ENCODE measurements around the gene MYO5A.
"Not testable (repeated sequence)": the region's sequence is repeated elsewhere in the genome, so short reads cannot be mapped to it uniquely, and the experiment has no call there.

MYO5A gene

GRCh38 chr15:52556524-52557273, 28.0 kb upstream of the MYO5A start:
- DNase-seq (ENCODE audit: extremely low read depth, low read depth), result no peak
- TF ChIP-seq, protein P1, sequence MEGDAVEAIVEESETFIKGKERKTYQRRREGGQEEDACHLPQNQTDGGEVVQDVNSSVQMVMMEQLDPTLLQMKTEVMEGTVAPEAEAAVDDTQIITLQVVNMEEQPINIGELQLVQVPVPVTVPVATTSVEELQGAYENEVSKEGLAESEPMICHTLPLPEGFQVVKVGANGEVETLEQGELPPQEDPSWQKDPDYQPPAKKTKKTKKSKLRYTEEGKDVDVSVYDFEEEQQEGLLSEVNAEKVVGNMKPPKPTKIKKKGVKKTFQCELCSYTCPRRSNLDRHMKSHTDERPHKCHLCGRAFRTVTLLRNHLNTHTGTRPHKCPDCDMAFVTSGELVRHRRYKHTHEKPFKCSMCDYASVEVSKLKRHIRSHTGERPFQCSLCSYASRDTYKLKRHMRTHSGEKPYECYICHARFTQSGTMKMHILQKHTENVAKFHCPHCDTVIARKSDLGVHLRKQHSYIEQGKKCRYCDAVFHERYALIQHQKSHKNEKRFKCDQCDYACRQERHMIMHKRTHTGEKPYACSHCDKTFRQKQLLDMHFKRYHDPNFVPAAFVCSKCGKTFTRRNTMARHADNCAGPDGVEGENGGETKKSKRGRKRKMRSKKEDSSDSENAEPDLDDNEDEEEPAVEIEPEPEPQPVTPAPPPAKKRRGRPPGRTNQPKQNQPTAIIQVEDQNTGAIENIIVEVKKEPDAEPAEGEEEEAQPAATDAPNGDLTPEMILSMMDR (IDR thresholded peaks at IDR 0.05; ENCODE audit: low read depth, low read length), result no peak

- no peak for DNase-seq (ENCODE audit: extremely low read depth, low read depth)
- TF ChIP-seq, protein P1 (IDR thresholded peaks at IDR 0.05; ENCODE audit: low read depth, low read length), result no peak
Measured at GRCh38 chr15:52552303-52552702, 23.6 kb upstream of the MYO5A start.

DNA sequence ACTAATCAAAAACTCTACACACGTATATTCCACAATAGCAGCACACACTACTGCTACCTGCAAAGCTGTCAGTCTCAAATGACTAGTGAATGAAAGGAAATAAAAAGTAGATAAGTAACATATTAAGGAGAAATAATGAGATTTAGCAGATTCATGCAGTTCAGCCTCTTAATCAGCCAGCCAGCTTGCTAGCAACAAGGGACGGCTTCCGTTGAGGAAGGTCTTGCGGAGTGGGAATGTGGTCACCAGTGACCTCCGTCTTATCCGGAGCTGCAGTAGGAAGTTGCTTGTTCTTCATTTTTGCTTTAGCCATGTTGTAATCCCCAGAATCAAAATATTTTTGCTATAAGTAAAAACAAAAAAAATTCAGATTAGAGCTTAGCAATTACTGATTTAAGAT, 23.1 kb upstream of the MYO5A start:
- TF ChIP-seq, protein P1 (IDR thresholded peaks at IDR 0.05; ENCODE audit: low read depth, low read length), result no peak
- DNase-seq (ENCODE audit: extremely low read depth, low read depth), result no peak

- not testable (repeated sequence) for DNase-seq (ENCODE audit: extremely low read depth, low read depth)
Measured at GRCh38 chr15:52551186-52551585, 22.5 kb upstream of the MYO5A start.

DNA sequence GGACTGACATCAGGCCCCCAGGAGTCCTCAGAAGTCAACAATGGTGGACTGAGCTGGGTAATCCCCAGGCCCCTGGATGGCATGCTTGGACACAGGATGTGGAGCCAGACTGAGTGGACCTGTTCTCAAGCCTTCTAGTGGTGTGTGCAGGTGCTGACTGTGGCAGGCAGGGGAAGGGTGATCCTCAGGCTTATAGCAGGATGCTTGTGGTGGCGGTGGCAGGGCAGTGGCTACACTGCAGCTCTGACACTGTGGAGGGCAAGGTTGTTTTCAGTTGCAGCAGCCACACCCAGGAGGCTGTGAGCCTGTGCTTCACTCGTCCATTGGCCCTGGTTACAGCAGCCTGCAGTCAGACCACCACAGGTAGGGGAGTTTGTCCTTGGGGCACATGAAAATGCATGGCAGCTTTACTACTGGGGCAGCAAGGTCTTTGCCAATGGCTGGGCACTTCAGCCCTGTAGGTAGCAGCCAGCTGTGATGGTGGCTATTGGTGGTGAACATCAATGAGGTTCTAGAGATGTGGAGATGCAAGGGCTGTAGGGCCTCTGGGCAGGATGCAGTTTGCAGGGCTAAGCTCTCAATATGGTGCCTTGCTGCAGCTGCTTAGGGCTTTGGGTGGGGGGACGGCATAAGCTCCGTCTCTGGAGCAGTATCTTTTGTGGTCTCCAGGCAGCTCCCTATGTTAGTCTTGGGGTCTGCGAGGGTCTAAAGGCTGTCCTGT, 17.5 kb upstream of the MYO5A start:
- TF ChIP-seq, protein P1 (IDR thresholded peaks at IDR 0.05; ENCODE audit: low read depth, low read length), result no peak
- no peak for DNase-seq (ENCODE audit: extremely low read depth, low read depth)

DNA sequence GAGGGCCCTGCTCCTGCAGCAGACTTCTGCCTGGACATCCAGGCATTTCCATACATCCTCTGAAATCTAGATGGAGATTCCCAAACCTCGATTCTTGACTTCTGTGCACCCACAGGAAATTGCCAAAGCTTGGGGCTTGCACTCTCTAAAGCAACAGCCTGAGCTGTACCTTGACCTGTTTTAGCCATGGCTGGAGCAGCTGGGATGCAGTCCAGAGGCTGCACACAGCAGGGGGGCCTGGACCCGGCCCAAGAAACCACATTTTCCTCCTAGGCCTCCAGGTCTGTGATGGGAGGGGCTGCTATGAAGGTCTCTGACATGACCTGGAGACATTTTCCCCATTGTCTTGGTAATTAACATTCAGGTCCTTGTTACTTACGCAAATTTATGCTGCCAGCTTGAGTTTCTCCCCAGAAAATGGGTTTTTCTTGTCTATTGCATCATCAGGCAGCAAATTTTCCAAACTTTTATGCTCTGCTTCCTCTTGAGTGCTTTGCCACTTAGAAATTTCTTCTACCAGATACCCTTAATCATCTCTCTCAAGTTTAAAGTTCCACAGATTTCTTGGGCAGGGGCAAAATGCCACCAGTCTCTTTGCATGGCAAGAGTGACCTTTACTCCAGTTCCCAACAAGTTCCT, 11.8 kb upstream of the MYO5A start:
- TF ChIP-seq, protein P1 (IDR thresholded peaks at IDR 0.05; ENCODE audit: low read depth, low read length), result no peak
- no peak for DNase-seq (ENCODE audit: extremely low read depth, low read depth)

GRCh38 chr15:52537459-52537858, 8.8 kb upstream of the MYO5A start:
- TF ChIP-seq, protein P1 (IDR thresholded peaks at IDR 0.05; ENCODE audit: low read depth, low read length), result no peak
- no peak for DNase-seq (ENCODE audit: extremely low read depth, low read depth)
